KMS-11 (cell line): Measurements from ENCODE around the gene ISYNA1.

Experiments used
- H2AFZ ChIP-seq: fragments of 200-600 bp; sonication (generic); 2 replicates; pipeline ENCODE4 v1.6.1; 2016; ENCODE audit warnings: antibody characterized with exemption, mixed run types, low read depth
- H3K27ac ChIP-seq: fragments of 200-600 bp; sonication (generic); 2 replicates; pipeline ENCODE4 v1.6.1; 2016; ENCODE audit warnings: mild to moderate bottlenecking, mixed run types
- H3K27me3 ChIP-seq: fragments of 200-600 bp; sonication (generic); 2 replicates; pipeline ENCODE4 v1.6.1; 2017; ENCODE audit warnings: mild to moderate bottlenecking, low read depth, mixed run types, moderate library complexity; ENCODE audit not compliant: insufficient read depth
- H3K36me3 ChIP-seq: fragments of 200-600 bp; sonication (generic); 2 replicates; pipeline ENCODE4 v1.6.1; 2017; ENCODE audit warnings: mild to moderate bottlenecking, mixed run types; ENCODE audit not compliant: insufficient read depth
- H3K4me1 ChIP-seq: fragments of 200-600 bp; sonication (generic); 2 replicates; pipeline ENCODE4 v1.6.1; 2016; ENCODE audit warnings: mild to moderate bottlenecking, low read depth, mixed run types; ENCODE audit not compliant: poor library complexity, severe bottlenecking
- H3K4me2 ChIP-seq: fragments of 200-600 bp; sonication (generic); 2 replicates; pipeline ENCODE4 v1.7.0; 2016; ENCODE audit warnings: mild to moderate bottlenecking, mixed run types
- H3K4me3 ChIP-seq: fragments of 200-600 bp; sonication (generic); IDR thresholded peaks from 2 replicates; pipeline ENCODE4 v1.6.1; 2017; ENCODE audit warnings: low read depth, low read length, mixed read lengths; ENCODE audit not compliant: insufficient read depth
- H3K79me2 ChIP-seq: fragments of 200-600 bp; sonication (generic); 2 replicates; pipeline ENCODE4 v1.6.1; 2016; ENCODE audit warnings: low read depth, mixed run types; ENCODE audit not compliant: insufficient read depth
- H3K9ac ChIP-seq: fragments of 200-600 bp; sonication (generic); 2 replicates; pipeline ENCODE4 v1.6.1; 2016; ENCODE audit warnings: mild to moderate bottlenecking, mixed run types
- H4K20me1 ChIP-seq: fragments of 200-600 bp; sonication (generic); 2 replicates; pipeline ENCODE4 v1.6.1; 2016; ENCODE audit warnings: mild to moderate bottlenecking, mixed run types; ENCODE audit not compliant: insufficient read depth
- CTCF ChIP-seq: fragments of 200-600 bp; sonication (generic); conservative IDR thresholded peaks from 2 replicates; pipeline ENCODE4 v1.6.1; 2017; ENCODE audit warnings: low read depth, mild to moderate bottlenecking, antibody characterized with exemption, low read length, moderate library complexity, mixed read lengths

Gene ISYNA1

GRCh38 chr19:18465964-18466339 lies 28.0 kb upstream of the ISYNA1 start:
- no peak overlapping the region for H2AFZ ChIP-seq
- H3K9ac ChIP-seq: no peak overlapping the region
- no peak overlapping the region for H3K27ac ChIP-seq
- H3K4me1 ChIP-seq: no peaks in the 10 kb centered on the region
- H4K20me1 ChIP-seq: no peaks in the 10 kb centered on the region
- no peak for TF ChIP-seq CTCF
- H3K4me3 ChIP-seq: no peak overlapping the region
- H3K36me3 ChIP-seq: no peaks in the 10 kb centered on the region
- H3K27me3 ChIP-seq: no peaks in the 10 kb centered on the region
- H3K79me2 ChIP-seq: peaks cover 11% of the 10 kb centered on the region; the same call in 1 of the 2 replicates
- H3K4me2 ChIP-seq: no peak overlapping the region

GRCh38 chr19:18465214-18465963 lies 27.5 kb upstream of the ISYNA1 start:
- Histone ChIP-seq H3K4me1 (no peaks in the 10 kb centered on the region), H3K4me3 (no peak overlapping the region), H3K79me2 (peaks cover 11% of the 10 kb centered on the region; the same call in 1 of the 2 replicates), H3K36me3 (no peaks in the 10 kb centered on the region), H2AFZ (no peak overlapping the region), H3K27me3 (no peaks in the 10 kb centered on the region), H3K4me2 (no peak overlapping the region), H3K27ac (no peak overlapping the region), H4K20me1 (no peaks in the 10 kb centered on the region), H3K9ac (no peak overlapping the region)
- no peak for TF ChIP-seq CTCF

GRCh38 chr19:18464646-18465045 lies 26.7 kb upstream of the ISYNA1 start:
- Histone ChIP-seq H4K20me1 (no peaks in the 10 kb centered on the region), H3K9ac (no peak overlapping the region), H3K27me3 (no peaks in the 10 kb centered on the region), H3K4me2 (no peak overlapping the region), H3K27ac (no peak overlapping the region), H3K4me1 (no peaks in the 10 kb centered on the region), H3K36me3 (no peaks in the 10 kb centered on the region), H2AFZ (no peak overlapping the region), H3K4me3 (no peak overlapping the region), H3K79me2 (peaks cover 11% of the 10 kb centered on the region; the same call in 1 of the 2 replicates)
- no peak for TF ChIP-seq CTCF

GRCh38 chr19:18461471-18461870 lies 23.5 kb upstream of the ISYNA1 start:
- Histone ChIP-seq H3K4me2 (no peak overlapping the region), H3K79me2 (no peaks in the 10 kb centered on the region; the same call in 1 of the 2 replicates)

More at GRCh38 chr19:18461471-18461870, 23.5 kb upstream of the ISYNA1 start:
- Histone ChIP-seq H3K9ac (no peak overlapping the region), H3K4me1 (no peaks in the 10 kb centered on the region), H3K4me3 (no peak overlapping the region), H3K27me3 (no peaks in the 10 kb centered on the region), H3K36me3 (no peaks in the 10 kb centered on the region), H3K27ac (no peak overlapping the region), H2AFZ (no peak overlapping the region), H4K20me1 (no peaks in the 10 kb centered on the region)
- TF ChIP-seq CTCF: no peak
